MM.1S (cell line): ENCODE results near the gene RRAD.

ENCODE experiments used
- EZH2 ChIP-seq: fragments of 300-600 bp; sonication (generic); optimal IDR thresholded peaks from 2 replicates; pipeline ENCODE3; 2017; ENCODE audit warnings: low read depth, mild to moderate bottlenecking, antibody characterized with exemption, low read length, mixed read lengths
- TF ChIP-seq, protein P1 (sequence below): fragments of 300-600 bp; sonication (generic); IDR thresholded peaks from 2 replicates; pipeline ENCODE4 v1.5.1; 2016; ENCODE audit warnings: antibody characterized with exemption, low read length, mixed read lengths

- TF ChIP-seq EZH2, result no peak
- TF ChIP-seq, protein P1, sequence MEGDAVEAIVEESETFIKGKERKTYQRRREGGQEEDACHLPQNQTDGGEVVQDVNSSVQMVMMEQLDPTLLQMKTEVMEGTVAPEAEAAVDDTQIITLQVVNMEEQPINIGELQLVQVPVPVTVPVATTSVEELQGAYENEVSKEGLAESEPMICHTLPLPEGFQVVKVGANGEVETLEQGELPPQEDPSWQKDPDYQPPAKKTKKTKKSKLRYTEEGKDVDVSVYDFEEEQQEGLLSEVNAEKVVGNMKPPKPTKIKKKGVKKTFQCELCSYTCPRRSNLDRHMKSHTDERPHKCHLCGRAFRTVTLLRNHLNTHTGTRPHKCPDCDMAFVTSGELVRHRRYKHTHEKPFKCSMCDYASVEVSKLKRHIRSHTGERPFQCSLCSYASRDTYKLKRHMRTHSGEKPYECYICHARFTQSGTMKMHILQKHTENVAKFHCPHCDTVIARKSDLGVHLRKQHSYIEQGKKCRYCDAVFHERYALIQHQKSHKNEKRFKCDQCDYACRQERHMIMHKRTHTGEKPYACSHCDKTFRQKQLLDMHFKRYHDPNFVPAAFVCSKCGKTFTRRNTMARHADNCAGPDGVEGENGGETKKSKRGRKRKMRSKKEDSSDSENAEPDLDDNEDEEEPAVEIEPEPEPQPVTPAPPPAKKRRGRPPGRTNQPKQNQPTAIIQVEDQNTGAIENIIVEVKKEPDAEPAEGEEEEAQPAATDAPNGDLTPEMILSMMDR, result peak; percentile 85
Observed at GRCh38 chr16:66954097-66954659, 28.8 kb upstream of the RRAD start.
